Stomach (tissue), 4 donors: ENCODE results near the gene GALNS.

Source experiments
- EP300 ChIP-seq: sonication (generic); formaldehyde crosslinking; IDR thresholded peaks from one replicate; pipeline ENCODE4 v1.6.1; 2017; ENCODE audit warnings: antibody characterized with exemption
- POLR2AphosphoS5 ChIP-seq, 3 donors: sonication (generic); formaldehyde crosslinking; IDR thresholded peaks; one replicate each; pipeline ENCODE4 v1.6.1; 2016; ENCODE audit warnings: antibody characterized with exemption in 3 of 3
- TF ChIP-seq, protein P1 (sequence below), 7 experiments: fragments of 450-650 bp in 4 of 7; fragments of 200-600 bp in 3 of 7; sonication (generic) in 3 of 7; IDR thresholded peaks; one replicate each; pipeline ENCODE4 v1.5.1; 2016 to 2019; ENCODE audit warnings: antibody characterized with exemption in 7 of 7, control low read depth in 2 of 7, mild to moderate bottlenecking in 1 of 7

DNA sequence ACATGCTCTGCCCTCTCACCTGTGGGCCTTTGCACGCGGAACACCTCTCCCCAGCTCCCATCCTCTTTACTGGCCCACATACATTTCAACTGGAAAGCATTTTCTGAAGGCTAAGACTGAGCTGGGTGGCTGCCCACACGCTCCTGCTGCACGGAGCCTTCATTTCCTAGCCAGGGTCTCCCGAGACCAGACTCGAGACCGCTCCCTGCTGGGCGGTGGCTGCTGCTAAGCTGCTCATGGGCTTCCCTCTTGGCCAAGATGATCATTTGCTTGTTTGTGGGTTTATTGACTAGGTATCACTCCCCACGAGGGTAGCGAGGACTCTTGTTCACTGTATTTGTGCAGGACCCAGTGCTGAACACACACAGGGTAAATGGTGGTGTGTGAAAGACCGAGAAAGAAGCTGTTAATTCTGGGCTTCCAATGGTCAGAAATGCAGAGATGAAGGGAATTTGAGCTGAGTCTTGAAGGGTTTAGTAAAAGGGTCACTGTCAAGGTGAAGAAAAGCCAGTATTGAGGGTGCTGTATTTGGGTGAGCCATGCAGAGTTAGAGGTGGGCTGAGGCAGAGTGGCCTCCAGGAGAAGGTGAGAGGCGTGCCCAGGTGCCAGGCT is 1.1 kb upstream of the GALNS start:
- TF ChIP-seq POLR2AphosphoS5 (IDR thresholded peaks at IDR 0.05) (peak in 1 of 3 donors; percentile 38), EP300 (no peak)
- TF ChIP-seq, protein P1, sequence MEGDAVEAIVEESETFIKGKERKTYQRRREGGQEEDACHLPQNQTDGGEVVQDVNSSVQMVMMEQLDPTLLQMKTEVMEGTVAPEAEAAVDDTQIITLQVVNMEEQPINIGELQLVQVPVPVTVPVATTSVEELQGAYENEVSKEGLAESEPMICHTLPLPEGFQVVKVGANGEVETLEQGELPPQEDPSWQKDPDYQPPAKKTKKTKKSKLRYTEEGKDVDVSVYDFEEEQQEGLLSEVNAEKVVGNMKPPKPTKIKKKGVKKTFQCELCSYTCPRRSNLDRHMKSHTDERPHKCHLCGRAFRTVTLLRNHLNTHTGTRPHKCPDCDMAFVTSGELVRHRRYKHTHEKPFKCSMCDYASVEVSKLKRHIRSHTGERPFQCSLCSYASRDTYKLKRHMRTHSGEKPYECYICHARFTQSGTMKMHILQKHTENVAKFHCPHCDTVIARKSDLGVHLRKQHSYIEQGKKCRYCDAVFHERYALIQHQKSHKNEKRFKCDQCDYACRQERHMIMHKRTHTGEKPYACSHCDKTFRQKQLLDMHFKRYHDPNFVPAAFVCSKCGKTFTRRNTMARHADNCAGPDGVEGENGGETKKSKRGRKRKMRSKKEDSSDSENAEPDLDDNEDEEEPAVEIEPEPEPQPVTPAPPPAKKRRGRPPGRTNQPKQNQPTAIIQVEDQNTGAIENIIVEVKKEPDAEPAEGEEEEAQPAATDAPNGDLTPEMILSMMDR (IDR thresholded peaks at IDR 0.05), result peak in 5 of 7 experiments; percentile 14 to 58 (median 48)
